ENCODE data around the gene SMAD5.

The SMAD5 gene

GRCh38 chr5:136157514-136157913 is 24.9 kb downstream of the SMAD5 start:
- DNase-seq: no peak

GRCh38 chr5:136159457-136159856 is 26.8 kb downstream of the SMAD5 start:
- no peak for DNase-seq

DNA sequence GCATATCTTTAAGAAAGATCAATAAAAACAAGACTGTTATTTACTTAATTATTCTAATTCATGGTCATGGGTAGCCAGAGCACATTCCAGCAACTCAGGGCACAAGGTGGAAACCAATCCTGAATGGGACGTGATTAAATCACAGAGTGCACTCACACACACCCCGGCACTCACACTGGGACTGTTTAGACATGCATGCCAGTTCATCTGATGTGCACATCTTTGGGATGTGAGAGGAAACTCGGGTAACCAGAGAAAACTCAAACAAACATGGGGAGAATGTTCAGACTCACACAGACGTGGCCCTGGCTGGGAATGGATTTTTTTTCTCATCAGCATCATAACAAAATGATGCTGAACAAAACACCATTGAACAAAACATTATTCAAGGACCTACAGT is 29.4 kb downstream of the SMAD5 start:
- no peak for DNase-seq

DNA sequence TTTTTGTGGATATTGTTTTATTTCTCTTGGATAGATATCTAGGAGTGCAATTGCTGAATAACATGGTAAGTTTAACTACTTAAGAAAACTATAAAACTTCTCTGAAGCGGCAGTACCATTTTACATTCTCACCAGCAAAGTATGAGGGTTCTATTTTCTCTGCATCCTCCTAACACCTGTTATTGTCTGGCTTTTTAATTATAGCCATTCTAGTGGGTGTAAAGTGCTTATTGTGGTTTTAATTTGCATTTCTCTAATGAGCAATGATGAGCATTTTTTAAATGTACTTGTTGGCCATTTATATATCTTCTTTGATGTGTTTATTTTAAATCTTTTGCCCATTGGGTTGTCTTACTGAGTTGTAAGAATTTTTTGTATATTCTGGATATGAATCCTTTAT is 31.6 kb downstream of the SMAD5 start:
- no peak for DNase-seq

DNA sequence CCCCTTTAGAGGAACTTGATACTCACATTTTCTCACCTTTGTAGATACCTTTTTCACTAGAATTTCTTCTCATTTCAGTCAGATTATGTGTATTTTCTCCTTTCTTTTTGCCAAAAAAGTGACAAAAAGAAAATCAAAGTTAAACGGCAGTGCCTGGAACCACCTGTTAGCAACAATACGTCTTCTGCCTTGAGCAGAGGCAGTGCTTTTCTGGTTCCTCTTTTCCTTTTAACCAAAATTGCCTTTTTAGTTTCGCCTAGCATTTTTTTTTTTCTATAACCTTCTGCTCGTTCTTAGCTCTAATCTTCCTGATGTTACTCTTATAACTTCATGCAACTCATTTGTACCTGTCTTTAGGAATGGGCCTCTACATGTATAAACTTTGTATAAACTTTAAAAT is 34.3 kb downstream of the SMAD5 start:
- DNase-seq: no peak

DNA sequence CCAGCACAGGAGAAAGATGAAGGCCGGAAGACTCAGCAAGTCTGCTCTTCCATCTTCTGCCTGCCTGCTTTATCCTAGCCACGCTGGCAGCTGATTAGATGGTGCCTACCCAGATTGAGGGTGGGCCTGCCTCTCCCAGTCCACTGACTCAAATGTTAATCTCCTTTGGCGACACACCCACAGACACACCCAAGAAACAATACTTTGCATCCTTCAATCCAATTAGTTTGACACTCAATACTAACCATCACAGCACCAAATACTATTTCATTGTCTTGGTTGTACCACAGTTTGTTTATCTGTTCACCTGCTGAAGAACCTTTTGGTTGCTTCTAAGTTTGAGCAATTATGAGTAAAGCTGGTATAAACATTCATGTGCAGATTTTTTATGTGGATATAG is 36.6 kb downstream of the SMAD5 start:
- DNase-seq: no peak

DNA sequence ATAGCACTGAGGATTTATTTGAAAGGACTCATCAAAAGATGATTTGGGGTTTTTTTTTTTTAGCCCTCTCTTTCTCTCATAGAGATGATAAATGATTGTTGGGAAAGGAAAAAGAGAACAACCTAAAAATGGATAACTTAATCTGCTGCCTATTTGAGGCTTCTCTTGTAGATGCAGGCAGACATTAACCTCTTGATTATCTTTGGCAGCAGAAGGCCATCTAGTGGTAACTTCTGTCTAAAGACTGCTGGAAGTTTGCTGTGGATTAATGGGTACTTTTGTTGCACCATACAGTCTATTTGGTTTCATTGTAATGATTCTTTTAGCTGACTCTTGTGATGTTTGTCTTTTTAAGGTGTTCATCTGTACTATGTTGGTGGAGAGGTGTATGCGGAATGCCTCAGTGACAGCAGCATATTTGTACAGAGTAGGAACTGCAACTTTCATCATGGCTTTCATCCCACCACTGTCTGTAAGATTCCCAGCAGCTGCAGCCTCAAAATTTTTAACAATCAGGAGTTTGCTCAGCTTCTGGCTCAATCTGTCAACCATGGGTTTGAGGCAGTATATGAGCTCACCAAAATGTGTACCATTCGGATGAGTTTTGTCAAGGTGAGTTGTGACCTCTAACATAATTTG is 41.5 kb downstream of the SMAD5 start:
- DNase-seq: no peak

GRCh38 chr5:136182618-136183017 is 50.0 kb downstream of the SMAD5 start:
- DNase-seq: no peak

DNA sequence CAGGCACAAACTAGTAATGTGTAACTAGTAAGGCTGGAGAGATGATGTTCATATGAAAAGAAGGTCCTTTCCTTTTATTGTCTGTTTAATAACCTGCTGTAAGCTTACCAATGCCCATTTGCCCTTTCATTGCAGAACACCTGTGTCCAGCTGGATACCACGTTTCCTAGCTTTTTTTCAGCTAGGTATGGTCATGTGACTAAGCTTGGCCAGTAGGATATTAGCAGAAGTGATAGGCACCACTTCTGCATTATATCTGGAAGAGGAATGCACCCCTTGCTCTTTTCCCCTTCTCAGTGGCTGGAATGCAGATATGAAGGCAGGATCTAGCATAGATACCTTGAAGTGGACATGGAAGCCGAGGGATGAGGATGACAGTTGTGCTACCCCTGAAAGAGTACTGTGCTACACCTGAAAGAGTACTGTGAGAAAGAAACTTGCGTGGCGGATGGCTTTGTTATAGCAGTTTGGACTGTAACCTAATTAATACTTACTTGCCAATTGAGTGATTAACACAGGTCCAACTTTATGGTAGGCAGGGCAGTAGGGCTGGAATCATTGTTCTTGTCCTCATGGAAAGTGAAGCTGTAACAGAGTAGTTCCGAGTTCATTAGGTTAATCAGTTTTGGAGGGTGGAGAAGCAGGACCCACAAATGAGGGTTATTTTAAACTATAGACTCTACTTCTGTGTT is 53.5 kb downstream of the SMAD5 start:
- DNase-seq: no peak

- DNase-seq: no peak
These were observed 54.2 kb downstream of the SMAD5 start for GRCh38 chr5:136186796-136187195.

- no peak for DNase-seq
These were observed 56.2 kb downstream of the SMAD5 start for GRCh38 chr5:136188859-136189258.

- DNase-seq: no peak
These were observed 57.6 kb downstream of the SMAD5 start for GRCh38 chr5:136190091-136190720.

DNA sequence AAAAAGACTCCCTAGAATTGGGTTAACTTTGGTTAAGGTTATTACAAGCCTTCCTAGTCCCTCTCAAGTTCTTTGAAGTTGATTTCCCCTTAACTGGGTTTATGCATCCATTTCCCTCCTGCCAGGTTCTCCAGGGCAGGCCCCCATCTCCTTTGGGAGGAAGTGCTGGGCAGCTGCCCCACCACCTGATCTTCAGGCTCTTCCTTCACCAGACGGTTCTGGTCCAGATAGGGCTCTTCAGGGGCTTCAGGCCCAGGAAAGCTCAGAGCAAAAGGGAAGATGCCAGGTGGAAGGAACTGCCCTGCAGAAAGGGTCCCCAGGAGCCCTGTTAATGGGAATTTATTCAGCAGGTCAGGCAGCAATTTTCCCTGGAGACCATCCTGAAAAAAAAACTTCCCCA is 58.3 kb downstream of the SMAD5 start:
- DNase-seq: no peak

GRCh38 chr5:136191304-136192014 is 58.8 kb downstream of the SMAD5 start:
- DNase-seq: no peak

DNA sequence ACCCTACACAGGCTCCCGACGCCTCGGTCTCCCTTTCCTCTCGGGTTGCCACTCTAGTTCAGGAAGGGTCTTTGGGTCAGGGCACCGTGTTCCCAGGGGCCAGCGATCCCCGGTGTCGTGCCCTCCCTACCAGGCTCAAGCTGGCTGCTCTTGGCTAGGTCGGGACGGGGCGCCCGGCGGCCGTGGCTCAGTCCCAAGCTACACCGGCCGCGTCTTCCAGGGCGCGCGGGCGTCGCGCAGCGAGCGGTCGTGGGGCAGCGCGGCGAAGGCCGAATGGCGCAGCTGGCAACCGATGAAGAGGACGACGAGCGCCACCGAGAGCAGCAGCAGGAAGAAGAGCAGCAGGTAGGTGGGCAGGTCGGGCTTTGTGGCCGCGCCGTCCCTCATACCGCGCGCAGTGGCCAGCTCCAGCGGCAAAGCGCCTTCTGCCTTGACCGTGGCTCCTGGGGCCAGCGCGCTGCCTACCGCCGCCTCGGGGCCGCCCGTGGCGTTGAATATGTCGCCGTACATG is 59.4 kb downstream of the SMAD5 start:
- no peak for DNase-seq

DNA sequence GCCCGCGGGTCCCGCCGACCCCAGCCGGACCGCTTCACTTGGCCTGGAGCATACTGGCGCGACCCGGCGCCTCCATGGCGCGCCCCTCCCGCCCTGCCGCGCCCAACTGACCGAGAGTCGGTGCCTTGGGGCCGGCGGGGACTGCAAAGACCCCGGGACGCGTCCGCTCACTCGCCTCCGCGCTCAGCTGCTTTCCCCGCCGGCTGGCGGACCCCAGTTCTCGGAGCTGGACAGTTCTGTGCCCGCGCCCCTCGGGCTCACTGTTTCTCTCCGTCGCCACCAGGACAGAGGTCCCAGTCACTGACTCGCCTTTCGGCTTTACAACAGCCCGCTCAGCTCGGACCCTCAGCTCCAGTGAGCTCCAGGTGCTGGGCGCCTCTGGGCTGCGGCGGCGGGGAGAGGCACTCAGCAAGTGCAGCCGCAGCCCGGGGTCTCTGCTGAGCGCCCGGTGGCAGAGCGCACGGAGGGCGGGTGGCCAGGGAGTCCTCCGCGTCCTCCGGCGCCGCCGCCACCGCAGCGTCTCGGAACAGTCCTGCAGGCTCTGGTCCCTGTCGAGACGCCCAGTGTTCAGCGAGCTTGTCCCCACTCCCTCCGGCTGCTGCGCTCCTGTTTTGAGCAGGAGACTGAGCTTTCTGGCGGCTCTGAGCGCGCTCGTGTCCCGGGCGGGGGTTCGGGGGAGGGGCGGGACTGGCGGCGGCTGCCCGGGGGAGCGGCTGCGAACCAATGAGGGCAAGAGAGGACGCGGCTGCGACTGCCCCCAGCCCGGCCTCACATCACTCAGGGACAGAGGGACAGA is 60.1 kb downstream of the SMAD5 start, which contains the start of gene SMIM32:
Gene SMIM32 (minus strand): TSS at position 637 of the 796 bp plus-strand sequence. CDS start 638 bp downstream, outside the sequence.
- no peak for DNase-seq

DNA sequence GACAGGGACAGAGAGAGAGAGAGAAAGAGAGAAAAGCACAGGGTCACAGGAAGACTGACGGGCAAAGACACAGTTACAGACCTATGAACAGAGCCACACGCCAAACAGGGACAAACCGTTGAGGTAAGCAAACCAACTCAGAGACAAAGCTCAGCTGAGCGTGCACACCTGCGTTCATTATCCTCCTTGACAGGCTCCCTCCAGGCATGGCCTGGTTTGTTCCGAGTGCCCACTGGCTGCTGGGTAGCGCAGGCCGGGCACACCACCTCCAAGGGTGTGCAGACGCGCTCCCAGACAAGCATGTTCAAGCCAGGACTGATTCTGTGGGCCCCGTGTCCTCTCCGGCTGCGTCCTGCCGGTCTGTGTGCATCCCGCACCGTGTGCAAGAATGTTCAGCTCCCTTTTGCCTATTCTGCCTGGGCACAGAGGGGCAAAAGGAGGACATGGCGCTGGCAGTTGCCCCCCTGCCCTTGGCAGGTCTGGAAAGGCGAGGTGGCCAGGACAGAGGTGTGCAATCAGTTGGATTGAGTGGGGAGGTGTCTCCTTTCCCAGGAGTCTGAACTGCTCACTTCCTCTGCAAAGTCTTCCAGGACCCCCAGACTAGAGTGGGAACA is 60.8 kb downstream of the SMAD5 start:
- no peak for DNase-seq

- DNase-seq: no peak
These were observed 61.9 kb downstream of the SMAD5 start for GRCh38 chr5:136194576-136194975.

GRCh38 chr5:136195971-136196820 is 63.6 kb downstream of the SMAD5 start:
- DNase-seq: no peak

DNA sequence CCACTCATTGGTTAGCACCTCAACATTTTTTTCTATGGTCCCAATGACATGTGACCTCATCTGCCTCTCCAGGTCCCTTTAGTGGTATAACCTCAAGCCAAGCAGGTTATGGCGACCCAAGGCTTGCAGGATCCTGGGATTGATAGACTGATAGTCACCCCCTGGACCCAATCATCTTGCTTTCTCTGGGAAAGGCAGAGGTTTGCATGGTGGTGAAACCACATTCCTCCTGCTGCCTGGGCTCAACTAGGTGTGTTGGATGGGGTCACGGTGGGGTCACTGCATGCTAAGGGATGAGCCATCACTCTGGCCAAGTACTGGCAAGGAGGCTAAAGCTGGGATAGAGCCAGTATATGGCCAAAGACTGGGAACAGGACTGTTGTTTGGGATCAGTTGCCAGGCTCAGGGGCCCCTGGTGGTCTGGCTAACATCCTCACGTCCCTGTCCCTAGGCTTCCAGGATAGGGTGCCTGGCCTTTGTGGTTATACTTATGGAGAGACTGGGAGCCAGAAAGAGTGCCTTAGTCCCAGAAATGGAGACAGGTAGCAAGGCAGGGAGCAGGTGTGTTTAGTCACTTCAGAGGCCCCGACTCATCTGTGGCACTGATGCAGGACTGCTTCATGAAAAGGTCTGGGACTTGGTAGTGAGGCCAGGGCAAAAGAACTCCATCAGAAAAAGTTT is 65.0 kb downstream of the SMAD5 start:
- DNase-seq: no peak
